Suprapubic skin (tissue), 4 donors: ENCODE results near the gene KCNC2. TPM values are rescaled to one million over a fixed set of nuclear protein-coding genes. Genes with fewer than 3 reads are reported as not detected.

Experiments used
- DNase-seq, 2 donors: peaks; one replicate each; pipeline ENCODE4 v3.0.0-alpha.2; 2019; ENCODE audit warnings: low spot score in 2 of 2
- H3K27ac ChIP-seq: fragments of 200-600 bp; sonication (generic); one replicate; pipeline ENCODE4 v1.5.1; 2019
- H3K27me3 ChIP-seq: fragments of 200-600 bp; sonication (generic); one replicate; pipeline ENCODE4 v1.5.1; 2019
- H3K36me3 ChIP-seq: fragments of 200-600 bp; sonication (generic); one replicate; pipeline ENCODE4 v1.5.1; 2019
- H3K4me1 ChIP-seq: fragments of 200-600 bp; sonication (generic); one replicate; pipeline ENCODE4 v1.5.1; 2019
- H3K4me3 ChIP-seq: fragments of 200-600 bp; sonication (generic); one replicate; pipeline ENCODE4 v1.5.1; 2019; ENCODE audit warnings: mild to moderate bottlenecking
- H3K9me3 ChIP-seq: fragments of 200-600 bp; sonication (generic); one replicate; pipeline ENCODE4 v1.5.1; 2019
- EP300 ChIP-seq: sonication (generic); formaldehyde crosslinking; IDR thresholded peaks from one replicate; pipeline ENCODE4 v1.6.1; 2017; ENCODE audit warnings: antibody characterized with exemption
- POLR2A ChIP-seq, 2 donors: fragments of 450-650 bp; IDR thresholded peaks; one replicate each; pipeline ENCODE4 v1.6.1; 2017; ENCODE audit warnings: antibody characterized with exemption in 2 of 2, mild to moderate bottlenecking in 2 of 2, moderate library complexity in 2 of 2
- POLR2AphosphoS5 ChIP-seq, 3 donors: sonication (generic); formaldehyde crosslinking; IDR thresholded peaks; one replicate each; pipeline ENCODE4 v1.6.1; 2017; ENCODE audit warnings: antibody characterized with exemption in 3 of 3
- WGBS: methylation state at CpG from one replicate; pipeline ENCODE4 v1.1.5; 2018; 5-methylcytosine and 5-hydroxymethylcytosine counted together
- total RNA-seq, 4 donors: library from RNA; depleted of rRNA; stranded (reverse); fragments of >200 nt; gene quantifications; one replicate each; pipeline ENCODE4 v1.1.0, GENCODE V29; 2016
- TF ChIP-seq, protein P1 (sequence below), 2 donors: fragments of 200-600 bp in 1 of 2; fragments of 450-650 bp in 1 of 2; sonication (generic) in 1 of 2; IDR thresholded peaks; one replicate each; pipeline ENCODE4 v1.5.1; 2016 to 2019; ENCODE audit warnings: antibody characterized with exemption in 2 of 2, mild to moderate bottlenecking in 1 of 2, moderate library complexity in 1 of 2

Gene KCNC2
- total RNA-seq, 4 donors from 2014 or later: 0.21 TPM; not detected in 3

DNA sequence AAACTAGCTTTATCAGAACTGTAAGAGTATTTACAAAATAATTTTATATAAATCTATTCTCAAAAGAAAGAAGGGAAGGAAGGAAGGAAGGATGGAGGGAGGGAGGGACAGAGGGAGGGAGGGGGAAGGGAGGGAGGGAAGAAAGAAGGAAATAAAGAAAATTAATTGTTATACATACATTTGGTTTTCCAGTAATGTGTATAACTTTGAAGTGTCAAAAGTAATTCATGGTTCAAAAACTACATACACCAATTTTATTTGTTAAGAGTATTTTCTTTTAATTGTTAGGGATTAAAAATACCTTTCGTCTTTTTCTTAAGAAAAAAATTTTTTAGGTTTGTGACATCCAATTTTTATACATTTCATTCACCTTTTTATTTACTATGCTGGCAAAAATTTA lies 17.5 kb upstream of the KCNC2 start:
- 92% methylated on average over 1 of the region's 1 CpG for WGBS
- H3K9me3 ChIP-seq: peaks cover 3% of the 10 kb centered on the region
- no peak overlapping the region for H3K4me3 ChIP-seq
- no peaks in the 10 kb centered on the region for H3K36me3 ChIP-seq
- DNase-seq: no peak
- no peaks in the 10 kb centered on the region for H3K27me3 ChIP-seq
- H3K27ac ChIP-seq: no peak overlapping the region
- no peaks in the 10 kb centered on the region for H3K4me1 ChIP-seq
- TF ChIP-seq POLR2A (IDR thresholded peaks at IDR 0.05) (no peak), EP300 (no peak), POLR2AphosphoS5 (IDR thresholded peaks at IDR 0.05) (no peak)

- WGBS: 44% methylated on average over 3 of the region's 3 CpGs
- H3K27ac ChIP-seq: no peak overlapping the region
- no peak overlapping the region for H3K4me3 ChIP-seq
- H3K27me3 ChIP-seq: peaks cover 28% of the 10 kb centered on the region
- H3K9me3 ChIP-seq: no peaks in the 10 kb centered on the region
- peaks cover 6% of the 10 kb centered on the region for H3K4me1 ChIP-seq
- DNase-seq: no peak
- H3K36me3 ChIP-seq: no peaks in the 10 kb centered on the region
- TF ChIP-seq POLR2AphosphoS5 (IDR thresholded peaks at IDR 0.05): no peak
- no peak for TF ChIP-seq POLR2A (IDR thresholded peaks at IDR 0.05)
- TF ChIP-seq, protein P1, sequence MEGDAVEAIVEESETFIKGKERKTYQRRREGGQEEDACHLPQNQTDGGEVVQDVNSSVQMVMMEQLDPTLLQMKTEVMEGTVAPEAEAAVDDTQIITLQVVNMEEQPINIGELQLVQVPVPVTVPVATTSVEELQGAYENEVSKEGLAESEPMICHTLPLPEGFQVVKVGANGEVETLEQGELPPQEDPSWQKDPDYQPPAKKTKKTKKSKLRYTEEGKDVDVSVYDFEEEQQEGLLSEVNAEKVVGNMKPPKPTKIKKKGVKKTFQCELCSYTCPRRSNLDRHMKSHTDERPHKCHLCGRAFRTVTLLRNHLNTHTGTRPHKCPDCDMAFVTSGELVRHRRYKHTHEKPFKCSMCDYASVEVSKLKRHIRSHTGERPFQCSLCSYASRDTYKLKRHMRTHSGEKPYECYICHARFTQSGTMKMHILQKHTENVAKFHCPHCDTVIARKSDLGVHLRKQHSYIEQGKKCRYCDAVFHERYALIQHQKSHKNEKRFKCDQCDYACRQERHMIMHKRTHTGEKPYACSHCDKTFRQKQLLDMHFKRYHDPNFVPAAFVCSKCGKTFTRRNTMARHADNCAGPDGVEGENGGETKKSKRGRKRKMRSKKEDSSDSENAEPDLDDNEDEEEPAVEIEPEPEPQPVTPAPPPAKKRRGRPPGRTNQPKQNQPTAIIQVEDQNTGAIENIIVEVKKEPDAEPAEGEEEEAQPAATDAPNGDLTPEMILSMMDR (IDR thresholded peaks at IDR 0.05): no peak
- TF ChIP-seq EP300: no peak
These were observed 2.4 kb upstream of the KCNC2 start for GRCh38 chr12:75212072-75212471.

DNA sequence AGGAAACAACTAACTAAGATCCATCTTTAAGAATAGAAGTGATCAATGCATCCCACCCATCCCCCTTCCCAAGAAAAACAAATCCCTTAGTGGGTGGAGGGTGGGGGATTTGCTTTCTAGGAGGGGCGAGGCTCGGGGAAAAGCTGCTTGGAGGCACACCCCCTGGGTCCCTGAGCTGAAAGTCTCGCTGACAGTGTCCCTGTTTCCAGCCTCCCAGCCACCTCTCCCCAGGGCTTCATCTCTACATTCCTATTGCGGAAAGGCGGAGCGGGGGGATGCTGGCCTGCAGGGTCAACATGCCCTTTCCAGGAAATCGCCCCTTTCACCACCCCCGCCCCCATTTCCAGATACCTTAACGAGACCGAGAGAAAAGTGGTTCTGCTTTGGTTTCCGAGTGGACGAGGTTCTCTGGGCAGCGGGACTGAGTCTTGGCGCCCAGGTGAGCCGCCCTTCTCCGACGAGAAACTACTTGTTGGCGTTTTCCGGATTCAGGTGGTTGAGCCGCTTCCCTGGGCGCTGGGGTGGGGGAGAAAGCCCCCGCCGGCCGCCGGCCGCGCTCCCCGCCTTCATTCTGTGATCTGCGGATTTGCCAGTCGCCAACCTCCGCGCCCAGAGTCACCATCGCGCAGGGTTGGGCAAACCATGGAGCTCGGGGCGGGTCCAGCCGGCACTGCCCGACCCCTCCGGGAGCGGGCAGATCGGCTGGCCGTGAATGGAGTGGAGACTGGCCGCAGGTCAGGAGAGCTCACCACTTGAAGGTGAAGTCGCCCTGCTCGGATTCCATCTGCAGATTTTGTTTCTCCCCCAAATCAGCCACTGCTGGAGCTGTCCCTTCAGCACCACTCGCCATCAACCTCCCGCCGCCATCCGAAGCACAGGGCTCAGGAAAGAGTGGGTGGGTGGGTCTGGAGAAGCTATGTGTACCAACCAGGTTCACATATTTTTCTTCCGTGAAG lies 505 bp downstream of the KCNC2 start:
- peaks cover 6% of the 10 kb centered on the region for H3K4me1 ChIP-seq
- 6% methylated on average over 22 of the region's 50 CpGs for WGBS
- H3K4me3 ChIP-seq: no peak overlapping the region
- H3K27ac ChIP-seq: no peak overlapping the region
- no peaks in the 10 kb centered on the region for H3K9me3 ChIP-seq
- peaks cover 42% of the 10 kb centered on the region for H3K27me3 ChIP-seq
- no peaks in the 10 kb centered on the region for H3K36me3 ChIP-seq
- TF ChIP-seq, protein P1 (IDR thresholded peaks at IDR 0.05): no peak
- no peak for TF ChIP-seq EP300
- no peak for TF ChIP-seq POLR2A (IDR thresholded peaks at IDR 0.05)
- TF ChIP-seq POLR2AphosphoS5 (IDR thresholded peaks at IDR 0.05): no peak
- DNase-seq: no peak

GRCh38 chr12:75207338-75208083 lies 2.1 kb downstream of the KCNC2 start:
- TF ChIP-seq POLR2AphosphoS5 (IDR thresholded peaks at IDR 0.05): no peak
- TF ChIP-seq EP300: no peak
- TF ChIP-seq, protein P1 (IDR thresholded peaks at IDR 0.05): no peak
- TF ChIP-seq POLR2A (IDR thresholded peaks at IDR 0.05): no peak
- no peak overlapping the region for H3K4me3 ChIP-seq
- H3K9me3 ChIP-seq: no peaks in the 10 kb centered on the region
- WGBS: 4% methylated on average over 33 of the region's 78 CpGs
- DNase-seq: no peak
- H3K36me3 ChIP-seq: no peaks in the 10 kb centered on the region
- peaks cover 42% of the 10 kb centered on the region for H3K27me3 ChIP-seq
- no peak overlapping the region for H3K27ac ChIP-seq
- H3K4me1 ChIP-seq: peaks cover 6% of the 10 kb centered on the region

DNA sequence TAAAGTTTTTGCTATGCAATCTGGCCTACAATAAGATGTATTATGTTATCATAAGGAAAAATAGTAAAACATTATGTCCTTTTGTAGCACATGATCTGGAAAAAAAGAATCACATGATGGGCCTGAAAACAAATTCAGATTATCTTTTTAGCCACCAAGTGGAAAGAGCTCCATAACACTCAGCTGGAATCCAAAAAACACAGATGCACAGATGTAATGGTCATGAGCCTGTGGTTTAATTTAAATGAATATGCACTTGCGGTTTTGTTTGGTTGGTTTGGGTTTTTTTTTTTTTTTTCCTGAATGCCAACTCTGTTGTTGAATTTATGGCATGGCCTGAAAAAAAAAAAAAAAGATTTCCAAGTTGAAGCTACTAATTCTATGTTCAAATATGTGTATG lies 4.1 kb downstream of the KCNC2 start:
- Histone ChIP-seq H3K27me3 (peaks cover 42% of the 10 kb centered on the region), H3K4me3 (no peak overlapping the region), H3K36me3 (no peaks in the 10 kb centered on the region), H3K27ac (no peak overlapping the region), H3K4me1 (peaks cover 6% of the 10 kb centered on the region), H3K9me3 (no peaks in the 10 kb centered on the region)
- TF ChIP-seq POLR2AphosphoS5 (IDR thresholded peaks at IDR 0.05) (no peak), POLR2A (IDR thresholded peaks at IDR 0.05) (no peak), EP300 (no peak)
- TF ChIP-seq, protein P1 (IDR thresholded peaks at IDR 0.05): no peak
- WGBS: 78% methylated on average over 1 of the region's 1 CpG
- no peak for DNase-seq
